GM20431 (cell line): Measurements from ENCODE around the gene PIK3C2A.

Experiments used
- in situ Hi-C: fragments of 300-500 bp; cut with MseI, MboI; formaldehyde crosslinking; loops from one replicate; pipeline ENCODE4 v1.15.0; 2020; ENCODE audit warnings: low sequenced_read_pairs; ENCODE audit not compliant: unreplicated experiment

Gene PIK3C2A, protein sequence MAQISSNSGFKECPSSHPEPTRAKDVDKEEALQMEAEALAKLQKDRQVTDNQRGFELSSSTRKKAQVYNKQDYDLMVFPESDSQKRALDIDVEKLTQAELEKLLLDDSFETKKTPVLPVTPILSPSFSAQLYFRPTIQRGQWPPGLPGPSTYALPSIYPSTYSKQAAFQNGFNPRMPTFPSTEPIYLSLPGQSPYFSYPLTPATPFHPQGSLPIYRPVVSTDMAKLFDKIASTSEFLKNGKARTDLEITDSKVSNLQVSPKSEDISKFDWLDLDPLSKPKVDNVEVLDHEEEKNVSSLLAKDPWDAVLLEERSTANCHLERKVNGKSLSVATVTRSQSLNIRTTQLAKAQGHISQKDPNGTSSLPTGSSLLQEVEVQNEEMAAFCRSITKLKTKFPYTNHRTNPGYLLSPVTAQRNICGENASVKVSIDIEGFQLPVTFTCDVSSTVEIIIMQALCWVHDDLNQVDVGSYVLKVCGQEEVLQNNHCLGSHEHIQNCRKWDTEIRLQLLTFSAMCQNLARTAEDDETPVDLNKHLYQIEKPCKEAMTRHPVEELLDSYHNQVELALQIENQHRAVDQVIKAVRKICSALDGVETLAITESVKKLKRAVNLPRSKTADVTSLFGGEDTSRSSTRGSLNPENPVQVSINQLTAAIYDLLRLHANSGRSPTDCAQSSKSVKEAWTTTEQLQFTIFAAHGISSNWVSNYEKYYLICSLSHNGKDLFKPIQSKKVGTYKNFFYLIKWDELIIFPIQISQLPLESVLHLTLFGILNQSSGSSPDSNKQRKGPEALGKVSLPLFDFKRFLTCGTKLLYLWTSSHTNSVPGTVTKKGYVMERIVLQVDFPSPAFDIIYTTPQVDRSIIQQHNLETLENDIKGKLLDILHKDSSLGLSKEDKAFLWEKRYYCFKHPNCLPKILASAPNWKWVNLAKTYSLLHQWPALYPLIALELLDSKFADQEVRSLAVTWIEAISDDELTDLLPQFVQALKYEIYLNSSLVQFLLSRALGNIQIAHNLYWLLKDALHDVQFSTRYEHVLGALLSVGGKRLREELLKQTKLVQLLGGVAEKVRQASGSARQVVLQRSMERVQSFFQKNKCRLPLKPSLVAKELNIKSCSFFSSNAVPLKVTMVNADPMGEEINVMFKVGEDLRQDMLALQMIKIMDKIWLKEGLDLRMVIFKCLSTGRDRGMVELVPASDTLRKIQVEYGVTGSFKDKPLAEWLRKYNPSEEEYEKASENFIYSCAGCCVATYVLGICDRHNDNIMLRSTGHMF (N-terminal part only)

DNA sequence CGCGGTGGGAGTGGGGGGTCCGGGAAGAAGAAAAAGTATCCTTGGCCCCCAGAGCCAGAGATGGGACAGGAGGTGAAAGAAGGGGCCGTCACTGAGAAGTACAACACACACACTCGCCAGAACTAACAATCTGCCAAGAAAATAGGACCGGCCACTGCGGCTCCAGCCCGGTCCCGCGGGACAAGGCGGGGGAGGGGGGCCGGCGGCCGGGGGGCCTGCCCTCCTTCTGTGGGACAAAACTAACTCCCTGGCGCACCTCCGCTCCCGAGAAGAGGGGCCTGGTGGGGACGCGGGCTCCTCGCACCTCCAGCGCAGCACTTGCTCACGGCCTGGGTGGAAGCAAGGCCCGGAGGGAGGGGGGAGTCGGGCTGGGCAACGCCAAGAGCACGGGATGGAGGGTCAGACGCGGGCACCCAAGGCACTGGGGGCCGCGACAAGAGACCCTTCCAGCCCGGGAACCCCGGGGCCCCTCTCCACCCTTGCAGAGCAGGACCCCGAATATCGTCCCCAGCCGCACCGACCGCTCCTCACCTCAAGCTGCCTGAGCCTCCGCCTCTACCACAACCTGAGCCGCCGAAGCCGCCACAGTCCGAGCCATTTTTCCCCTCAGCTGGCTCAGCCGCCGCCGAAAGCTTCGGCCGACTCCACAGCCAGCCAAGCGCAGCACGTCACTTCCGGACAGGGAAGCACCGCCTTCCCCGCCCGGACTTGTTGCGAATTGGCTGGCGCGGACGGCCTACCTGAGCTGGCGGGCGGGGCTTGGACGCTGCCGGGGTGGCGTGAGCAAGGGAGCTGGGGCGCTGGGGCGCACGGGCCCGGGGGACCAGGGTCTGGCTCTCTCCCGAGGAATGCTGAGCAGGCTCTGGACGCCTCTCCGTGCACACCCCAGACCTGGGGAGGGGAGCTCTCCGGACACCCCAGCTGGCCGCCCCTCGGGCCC lies at the start of gene PIK3C2A:
Gene PIK3C2A (minus strand): TSS at position 670 of the 940 bp plus-strand sequence. CDS start 38,245 bp downstream, outside the sequence.
- in situ Hi-C loops: no loop called here

DNA sequence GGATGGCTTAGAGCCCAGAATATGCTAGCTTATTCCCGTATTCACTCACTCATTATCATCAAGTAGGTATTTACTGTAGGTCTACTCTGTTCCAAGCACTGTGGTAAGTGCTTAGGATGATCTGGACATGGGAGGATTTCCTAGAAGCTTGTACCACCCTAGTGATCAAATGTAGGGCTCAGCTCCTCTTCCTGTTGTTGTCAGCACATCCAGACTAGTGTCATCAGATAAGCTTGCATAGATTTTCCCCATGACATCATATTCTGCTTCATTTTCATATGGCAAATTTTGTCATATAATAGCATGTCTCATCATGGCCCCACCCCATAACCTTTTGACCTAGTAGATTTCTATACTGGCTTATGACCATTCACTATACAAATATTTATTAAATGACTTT lies 49.4 kb upstream of the PIK3C2A start:
- in situ Hi-C loops: no loop called here

- in situ Hi-C loops: no loop called here
Measured at GRCh38 chr11:17256512-17256911, 48.7 kb upstream of the PIK3C2A start.

DNA sequence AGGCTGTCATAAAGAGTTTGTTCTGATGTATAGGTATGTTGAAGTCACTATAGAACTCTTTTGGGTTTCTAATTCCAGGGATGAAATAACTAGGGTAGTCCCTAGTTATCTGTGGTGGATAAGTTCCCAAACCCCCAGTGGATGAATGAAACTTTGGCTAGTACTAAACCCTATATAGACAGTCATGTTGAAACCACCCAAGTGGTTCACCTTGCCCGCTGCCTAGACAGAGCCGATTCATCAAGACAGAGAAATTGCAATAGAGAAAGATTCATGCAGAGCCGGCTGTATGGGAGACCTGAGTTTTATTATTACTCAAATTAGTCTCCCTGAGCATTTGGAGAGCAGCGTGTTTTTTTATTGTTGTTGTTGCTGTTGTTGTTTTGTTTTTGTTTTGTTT lies 44.9 kb upstream of the PIK3C2A start:
- in situ Hi-C loops: no loop called here

DNA sequence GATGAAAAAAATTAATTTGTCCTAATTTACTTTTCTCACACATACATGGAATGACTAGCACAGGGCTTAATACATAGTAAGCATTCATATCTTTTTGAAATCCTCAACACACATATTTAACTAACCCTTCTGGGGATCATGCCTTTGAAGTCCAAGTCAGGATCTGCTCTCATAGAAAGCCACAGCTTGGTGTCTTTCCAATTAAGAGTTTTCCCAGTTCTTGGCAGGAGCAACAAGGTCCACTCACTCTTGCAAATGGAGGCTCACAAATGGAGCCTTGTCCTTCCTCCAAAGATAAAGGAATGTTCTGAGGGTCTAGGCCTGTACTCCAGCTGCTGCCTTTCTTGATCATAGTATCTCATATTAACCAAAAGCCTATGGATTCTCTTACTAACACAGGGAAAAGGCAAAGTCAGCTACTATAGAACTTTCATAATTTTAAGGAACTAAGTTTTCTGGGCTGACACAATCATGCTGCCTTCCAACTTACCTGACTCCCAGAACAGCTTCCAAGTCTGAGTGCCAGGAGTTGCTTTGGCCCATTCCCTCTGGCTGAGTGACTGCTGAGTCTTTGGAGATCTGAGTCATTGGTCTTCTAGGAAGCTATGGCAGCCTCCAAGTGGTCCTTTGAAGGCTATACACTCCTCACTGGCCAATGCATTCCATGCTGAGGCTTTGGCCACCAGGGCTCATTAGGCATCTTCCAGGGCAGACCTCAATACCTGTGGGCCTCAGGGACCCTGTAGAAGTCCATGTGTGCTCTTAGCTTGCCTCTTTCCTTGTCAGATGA lies 43.0 kb upstream of the PIK3C2A start:
- in situ Hi-C loops: no loop called here

- in situ Hi-C loops: loop anchor here (25.0 kb wide), 1 partner anchor 118 kb away; the partner anchor contains the start of gene NCR3LG1
Measured at GRCh38 chr11:17244046-17244445, 36.3 kb upstream of the PIK3C2A start.

DNA sequence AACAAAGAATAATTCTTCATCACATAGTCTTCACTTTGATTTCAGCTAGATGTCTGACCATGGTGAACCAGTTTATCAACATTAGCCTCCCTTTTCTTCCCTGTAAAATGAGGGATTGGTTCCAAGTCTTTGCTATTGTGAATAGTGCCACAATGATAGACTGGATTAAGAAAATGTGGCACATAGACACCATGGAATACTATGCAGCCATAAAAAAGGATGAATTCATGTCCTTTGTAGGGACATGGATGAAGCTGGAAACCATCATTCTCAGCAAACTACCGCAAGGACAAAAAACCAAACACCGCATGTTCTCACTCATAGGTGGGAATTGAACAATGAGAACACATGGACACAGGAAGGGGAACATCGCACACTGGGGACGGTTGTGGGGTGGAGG lies 35.2 kb upstream of the PIK3C2A start:
- in situ Hi-C loops: loop anchor here (25.0 kb wide), 1 partner anchor 119 kb away; the partner anchor contains the start of gene NCR3LG1

DNA sequence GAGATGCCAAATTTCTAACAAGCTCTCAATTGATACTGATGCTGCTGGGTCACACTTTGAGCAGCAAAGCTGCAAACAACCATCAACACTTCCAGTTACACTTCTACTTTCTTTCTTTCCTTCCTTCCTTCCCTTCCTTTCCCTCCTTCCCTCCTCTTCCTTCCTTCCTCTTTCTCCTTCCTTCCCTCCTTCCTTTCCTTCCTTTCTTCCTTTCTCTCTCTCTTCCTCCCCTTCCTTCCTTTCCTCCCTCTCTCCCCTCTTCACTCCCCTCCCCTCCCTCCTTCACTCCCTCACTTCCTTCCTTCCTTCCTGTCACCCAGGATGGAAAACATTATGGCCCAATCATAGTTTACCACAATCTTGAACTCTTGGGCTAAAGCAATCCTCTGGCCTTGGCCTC lies 33.0 kb upstream of the PIK3C2A start:
- in situ Hi-C loops: loop anchor here (25.0 kb wide), 1 partner anchor 122 kb away; the partner anchor contains the start of gene NCR3LG1

- in situ Hi-C loops: loop anchor here (25.0 kb wide), 1 partner anchor 122 kb away; the partner anchor contains the start of gene NCR3LG1
Measured at GRCh38 chr11:17239927-17240326, 32.1 kb upstream of the PIK3C2A start.

DNA sequence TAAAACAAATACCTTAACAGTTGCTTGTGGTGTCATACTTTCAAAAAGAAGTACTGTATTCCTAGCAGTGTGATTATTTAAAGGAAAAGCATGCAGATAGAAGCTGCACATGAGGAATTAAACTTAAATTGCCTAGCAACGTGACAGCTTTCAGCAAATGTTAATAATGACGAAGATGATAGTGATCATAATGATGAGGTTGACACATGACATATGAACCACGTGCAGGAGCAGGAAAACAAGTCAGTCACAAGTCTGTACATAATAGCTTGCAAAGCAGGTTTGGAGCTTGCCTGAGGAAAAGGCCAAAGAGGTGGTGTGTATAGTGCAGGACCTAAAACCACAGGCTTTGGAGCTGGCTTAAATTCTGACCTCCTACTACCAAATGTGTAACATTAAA lies 30.6 kb upstream of the PIK3C2A start:
- in situ Hi-C loops: loop anchor here (25.0 kb wide), 1 partner anchor 124 kb away; the partner anchor contains the start of gene NCR3LG1

- in situ Hi-C loops: loop anchor here (25.0 kb wide), 1 partner anchor 129 kb away; the partner anchor contains the start of gene NCR3LG1
Measured at GRCh38 chr11:17233101-17233500, 25.3 kb upstream of the PIK3C2A start.

DNA sequence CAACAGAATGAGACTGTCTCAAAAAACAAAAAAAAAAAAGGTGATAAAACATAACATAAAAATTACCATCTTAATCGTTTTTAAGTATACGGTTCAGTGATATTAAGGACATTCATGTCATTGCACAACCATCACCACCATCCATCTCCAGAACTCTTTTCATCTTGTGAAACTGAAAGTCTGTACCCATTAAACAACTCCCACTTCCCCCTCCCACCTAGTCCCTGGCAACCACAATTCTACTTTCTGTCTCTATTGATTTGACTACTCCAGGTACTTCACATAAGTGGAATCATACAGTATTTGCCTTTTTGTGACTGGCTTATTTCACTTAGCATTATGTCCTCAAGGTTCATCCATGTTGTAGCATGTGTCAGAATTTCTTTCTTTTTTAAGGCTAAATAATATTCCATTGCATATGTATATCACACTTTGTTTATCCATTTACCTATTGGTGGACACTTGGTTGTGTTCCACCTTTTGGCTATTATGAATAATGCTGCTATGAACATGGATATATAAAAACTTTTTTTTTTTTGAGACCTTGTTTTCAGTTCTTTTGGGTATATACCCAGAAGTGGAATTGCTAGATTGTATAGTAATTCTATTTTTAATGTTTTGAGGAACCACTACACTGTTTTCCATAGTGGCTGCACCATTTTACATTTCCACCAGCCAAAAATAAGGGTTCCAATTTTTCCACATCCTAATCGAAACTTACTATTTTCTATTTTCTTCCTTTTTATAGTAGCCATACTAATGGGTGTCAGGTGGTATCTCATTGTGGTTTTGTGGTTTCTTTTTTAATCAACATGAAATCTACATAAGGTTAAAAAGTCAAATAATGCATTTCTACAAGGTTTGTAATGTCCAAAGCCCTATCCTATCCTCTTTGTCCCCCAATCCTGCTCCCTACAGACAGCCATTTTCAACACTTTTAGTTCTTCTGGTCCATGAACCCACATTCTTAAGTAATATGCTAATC lies 23.4 kb upstream of the PIK3C2A start:
- in situ Hi-C loops: loop anchor here (25.0 kb wide), 1 partner anchor 131 kb away; the partner anchor contains the start of gene NCR3LG1

DNA sequence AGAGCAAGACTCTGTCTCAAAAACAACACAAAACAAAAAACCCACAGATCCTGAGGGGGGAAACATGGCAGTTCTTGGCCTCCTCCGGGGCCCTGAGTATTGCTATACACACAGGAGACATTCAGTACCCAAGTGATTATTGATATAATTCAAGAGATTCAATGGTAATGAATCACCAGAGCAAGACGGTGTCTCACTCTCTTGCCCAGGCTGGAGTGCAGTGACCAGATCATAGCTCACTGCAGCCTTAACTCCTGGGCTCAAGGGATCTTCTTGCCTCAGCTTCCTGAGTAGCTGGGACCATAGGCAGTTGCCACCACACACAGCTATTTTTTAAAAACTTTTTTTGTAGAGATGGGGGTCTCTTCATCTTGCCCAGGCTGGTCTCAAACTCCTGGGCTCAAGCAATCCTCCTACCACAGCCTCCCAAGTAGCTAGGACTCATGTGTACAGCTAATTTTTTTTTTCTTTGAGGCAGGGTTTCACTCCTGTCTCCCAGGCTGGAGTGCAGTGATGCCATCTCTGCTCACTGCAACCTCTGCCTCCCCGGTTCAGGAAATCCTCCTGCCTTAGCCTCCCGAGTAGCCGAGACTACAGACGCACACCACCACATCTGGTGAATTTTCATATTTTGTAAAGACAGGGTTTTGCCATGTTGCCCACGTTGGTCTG lies 21.8 kb upstream of the PIK3C2A start:
- in situ Hi-C loops: loop anchor here (10.0 to 25.0 kb wide), 2 partner anchors 133 to 275 kb away; partner anchors contain the start of gene NCR3LG1

GRCh38 chr11:17228186-17228925 lies 20.6 kb upstream of the PIK3C2A start:
- in situ Hi-C loops: loop anchor here (10.0 to 25.0 kb wide), 2 partner anchors 134 to 276 kb away; partner anchors contain the start of gene NCR3LG1

- in situ Hi-C loops: loop anchor here (10.0 to 25.0 kb wide), 2 partner anchors 138 to 280 kb away; partner anchors contain the start of gene NCR3LG1
Measured at GRCh38 chr11:17224727-17225126, 16.9 kb upstream of the PIK3C2A start.
